HG03571 (cell line): ENCODE data around the gene RBAK.
A peak's percentile ranks its signal among the peaks of the same experiment; 100 is the strongest.
"Not testable (repeated sequence)": the region's sequence is repeated elsewhere in the genome, so short reads cannot be mapped to it uniquely, and the experiment has no call there.

Experiments
- ATAC-seq: cut with Tn5 transposase; IDR thresholded peaks from one replicate; pipeline ENCODE4 v1.9.1; 2021; ENCODE audit not compliant: unreplicated experiment

The RBAK gene

GRCh38 chr7:5045558-5046396 lies at the start of gene RBAK:
Gene RBAK, plus strand, starts transcription at chr7:5045860. Its CDS starts 2,217 bp downstream, at chr7:5048077.
- peak; percentile 99 for ATAC-seq

- no peak for ATAC-seq
Observed at GRCh38 chr7:4996696-4997222, 48.9 kb upstream of the RBAK start.

- no peak for ATAC-seq
Observed at GRCh38 chr7:4998244-4998643, 47.4 kb upstream of the RBAK start.

GRCh38 chr7:4998910-4999309 lies 46.8 kb upstream of the RBAK start:
- no peak for ATAC-seq

- ATAC-seq: no peak
Observed at GRCh38 chr7:4999369-4999950, 46.2 kb upstream of the RBAK start.

GRCh38 chr7:5001003-5001402 lies 44.7 kb upstream of the RBAK start:
- ATAC-seq: no peak

GRCh38 chr7:5001911-5002310 lies 43.7 kb upstream of the RBAK start:
- ATAC-seq: no peak

- ATAC-seq: no peak
Observed at GRCh38 chr7:5005066-5005465, 40.6 kb upstream of the RBAK start.

- ATAC-seq: no peak
Observed at GRCh38 chr7:5012985-5013384, 32.7 kb upstream of the RBAK start.

- ATAC-seq: not testable (repeated sequence)
Observed at GRCh38 chr7:5015936-5016335, 29.7 kb upstream of the RBAK start.

- not testable (repeated sequence) for ATAC-seq
Observed at GRCh38 chr7:5017626-5018025, 28.0 kb upstream of the RBAK start.

- no peak for ATAC-seq
Observed at GRCh38 chr7:5020098-5020497, 25.6 kb upstream of the RBAK start.

- ATAC-seq: not testable (repeated sequence)
Observed at GRCh38 chr7:5020976-5021550, 24.6 kb upstream of the RBAK start.

GRCh38 chr7:5023626-5024025 lies 22.0 kb upstream of the RBAK start:
- not testable (repeated sequence) for ATAC-seq

- not testable (repeated sequence) for ATAC-seq
Observed at GRCh38 chr7:5027796-5028410, 17.8 kb upstream of the RBAK start.

GRCh38 chr7:5033186-5033585 lies 12.5 kb upstream of the RBAK start:
- not testable (repeated sequence) for ATAC-seq

GRCh38 chr7:5035276-5035675 lies 10.4 kb upstream of the RBAK start:
- ATAC-seq: no peak

- ATAC-seq: no peak
Observed at GRCh38 chr7:5036446-5036845, 9.2 kb upstream of the RBAK start.

- ATAC-seq: no peak
Observed at GRCh38 chr7:5041047-5041446, 4.6 kb upstream of the RBAK start.

GRCh38 chr7:5043661-5044060 lies 2.0 kb upstream of the RBAK start:
- no peak for ATAC-seq

- peak; percentile 9 for ATAC-seq
Observed at GRCh38 chr7:5046397-5046732, 705 bp downstream of the RBAK start.

GRCh38 chr7:5047127-5047526 lies 1.5 kb downstream of the RBAK start:
- not testable (repeated sequence) for ATAC-seq
